ENCODE measurements around the gene FXYD6.
"Not testable (repeated sequence)": the region's sequence is repeated elsewhere in the genome, so short reads cannot be mapped to it uniquely, and the experiment has no call there.

The FXYD6 gene

GRCh38 chr11:117816151-117816741 is 60.2 kb downstream of the FXYD6 start:
- DNase-seq (ENCODE audit: low read depth), result no peak

- DNase-seq (ENCODE audit: low read depth), result no peak
Observed at GRCh38 chr11:117815262-117815803, 61.1 kb downstream of the FXYD6 start.

- no peak for DNase-seq (ENCODE audit: low read depth)
Observed at GRCh38 chr11:117814766-117815261, 61.6 kb downstream of the FXYD6 start.

- no peak for DNase-seq (ENCODE audit: low read depth)
Observed at GRCh38 chr11:117814204-117814765, 62.2 kb downstream of the FXYD6 start.

GRCh38 chr11:117810056-117810451 is 66.4 kb downstream of the FXYD6 start:
- not testable (repeated sequence) for DNase-seq (ENCODE audit: low read depth)

- peak; percentile 47 for DNase-seq (ENCODE audit: low read depth)
Observed at GRCh38 chr11:117809236-117810055, 67.0 kb downstream of the FXYD6 start.

- DNase-seq (ENCODE audit: low read depth), result no peak
Observed at GRCh38 chr11:117808784-117809183, 67.7 kb downstream of the FXYD6 start.

- peak; percentile 40 for DNase-seq (ENCODE audit: low read depth)
Observed at GRCh38 chr11:117807482-117808327, 68.8 kb downstream of the FXYD6 start.

GRCh38 chr11:117806846-117807245 is 69.6 kb downstream of the FXYD6 start:
- no peak for DNase-seq (ENCODE audit: low read depth)

- no peak for DNase-seq (ENCODE audit: low read depth)
Observed at GRCh38 chr11:117805045-117805444, 71.4 kb downstream of the FXYD6 start.

GRCh38 chr11:117803896-117804295 is 72.6 kb downstream of the FXYD6 start:
- no peak for DNase-seq (ENCODE audit: low read depth)

- no peak for DNase-seq (ENCODE audit: low read depth)
Observed at GRCh38 chr11:117799634-117800033, 76.8 kb downstream of the FXYD6 start.

- DNase-seq (ENCODE audit: low read depth), result no peak
Observed at GRCh38 chr11:117796872-117797529, 79.5 kb downstream of the FXYD6 start, which contains the start of gene DSCAML1. Gene DSCAML1 (minus strand): TSS chr11:117797216. CDS start chr11:117797079, 137 bp downstream.

- no peak for DNase-seq (ENCODE audit: low read depth)
Observed at GRCh38 chr11:117796456-117796871, 80.0 kb downstream of the FXYD6 start.

- no peak for DNase-seq (ENCODE audit: low read depth)
Observed at GRCh38 chr11:117795638-117796455, 80.6 kb downstream of the FXYD6 start.

GRCh38 chr11:117794772-117795629 is 81.5 kb downstream of the FXYD6 start:
- no peak for DNase-seq (ENCODE audit: low read depth)

- DNase-seq (ENCODE audit: low read depth), result no peak
Observed at GRCh38 chr11:117794135-117794534, 82.3 kb downstream of the FXYD6 start.

GRCh38 chr11:117793583-117793982 is 82.9 kb downstream of the FXYD6 start:
- DNase-seq (ENCODE audit: low read depth), result no peak

GRCh38 chr11:117792992-117793391 is 83.5 kb downstream of the FXYD6 start:
- DNase-seq (ENCODE audit: low read depth), result no peak
